Spleen (tissue), 11 donors: ENCODE results near the gene MICU2. TPM values are rescaled to one million over a fixed set of nuclear protein-coding genes. Genes with fewer than 3 reads are reported as not detected.

ENCODE experiments used
- DNase-seq: peaks from one replicate; pipeline ENCODE4 v3.0.0-alpha.2; 2020
- H3K27ac ChIP-seq, 8 donors: fragments of 200-600 bp; sonication (generic) in 7 of 8; 1 replicate in 4 of 8; 2 replicates in 4 of 8; pipeline versions ENCODE4 v1.5.0 to v1.8.0; 2016 to 2021; ENCODE audit warnings: inconsistent platforms in 4 of 8, mild to moderate bottlenecking in 4 of 8, moderate library complexity in 1 of 8
- H3K27me3 ChIP-seq, 7 donors: fragments of 200-600 bp; sonication (generic) in 6 of 7; replicated peaks in 1 of 7; 1 replicate in 4 of 7; 2 replicates in 3 of 7; pipeline versions ENCODE4 v1.5.0 to v1.8.0; 2016 to 2021; ENCODE audit warnings: inconsistent platforms in 3 of 7, mild to moderate bottlenecking in 1 of 7
- H3K36me3 ChIP-seq, 6 donors: fragments of 200-600 bp; sonication (generic) in 5 of 6; 1 replicate in 4 of 6; 2 replicates in 2 of 6; pipeline versions ENCODE4 v1.5.0 to v1.8.0; 2016 to 2021; ENCODE audit warnings: inconsistent platforms in 2 of 6
- H3K4me1 ChIP-seq, 6 donors: fragments of 200-600 bp; sonication (generic) in 5 of 6; 1 replicate in 3 of 6; 2 replicates in 3 of 6; pipeline versions ENCODE4 v1.5.0 to v1.8.0; 2016 to 2021; ENCODE audit warnings: inconsistent platforms in 3 of 6
- H3K4me3 ChIP-seq, 8 donors: fragments of 200-600 bp; sonication (generic) in 7 of 8; 1 replicate in 4 of 8; 2 replicates in 4 of 8; pipeline versions ENCODE4 v1.5.0 to v1.8.0; 2016 to 2021; ENCODE audit warnings: inconsistent platforms in 4 of 8, mild to moderate bottlenecking in 4 of 8, moderate library complexity in 2 of 8
- H3K9me3 ChIP-seq, 8 donors: fragments of 200-600 bp; sonication (generic) in 7 of 8; 1 replicate in 4 of 8; 2 replicates in 4 of 8; pipeline versions ENCODE4 v1.5.0 to v1.8.0; 2016 to 2021; ENCODE audit warnings: inconsistent platforms in 4 of 8
- POLR2A ChIP-seq, 3 donors: fragments of 450-650 bp; IDR thresholded peaks; one replicate each; pipeline ENCODE4 v1.5.1; 2017; ENCODE audit warnings: antibody characterized with exemption in 3 of 3, mild to moderate bottlenecking in 1 of 3
- POLR2AphosphoS5 ChIP-seq, 3 donors: sonication (generic); formaldehyde crosslinking; IDR thresholded peaks; one replicate each; pipeline ENCODE4 v1.5.1; 2017; ENCODE audit warnings: antibody characterized with exemption in 3 of 3
- WGBS, 5 donors: extraction: QIAGEN DNeasy Blood & Tissue Kit in 3 of 5; methylation state at CpG; one replicate each; pipeline versions ENCODE4 v1.1.5 to v1.1.7; 2013 to 2018; 5-methylcytosine and 5-hydroxymethylcytosine counted together
- intact Hi-C: fragments of 100-400 bp; cut with DNase I; formaldehyde crosslinking; loops from one replicate; pipeline ENCODE4 v1.15.0; 2023; ENCODE audit warnings: low total_unique reads
- polyA plus RNA-seq, 3 donors: library from polyadenylated mRNA; stranded (reverse); fragments of 200-250 nt; gene quantifications; one replicate each; pipeline ENCODE4 v1.2.1, GENCODE V29; 2013
- total RNA-seq, 7 donors: library from RNA; depleted of rRNA in 3 of 7; stranded (reverse); fragments of >200 nt in 3 of 7; fragmentation: NEBNext Ultra II Directional in 4 of 7; extraction: Animal tissue kit (Norgen Biotek cat#: 25700) in 4 of 7; gene quantifications; one replicate each; pipeline versions ENCODE4 v1.1.0 to v1.2.1, GENCODE V29; 2016 to 2021
- TF ChIP-seq, protein P1 (sequence below), 11 experiments: fragments of 200-600 bp in 7 of 11; fragments of 450-650 bp in 4 of 11; sonication (generic) in 4 of 11; IDR thresholded peaks in 8 of 11; conservative IDR thresholded peaks in 3 of 11; 1 replicate in 7 of 11; 2 replicates in 4 of 11; pipeline versions ENCODE4 v1.4.0 to v1.8.0; 2016 to 2021; ENCODE audit warnings: antibody characterized with exemption in 11 of 11, inconsistent platforms in 4 of 11, mild to moderate bottlenecking in 1 of 11
- donor health status: healthy with polysubstance abuse.
- donor health status: DM: no; HTN: no; CAD: no; lungs with moderate emphysema.
- donor health status: DM: no; HTN: no; CAD: no.
- donor health status: Bipolar disorder and iron deficiency.
- donor health status: healthy.
- donor health status: DM: no; HTN: no; CAD: no.
- donor health status: DM: yes; HTN: yes; CAD: no.

MICU2 gene
- total and polyA plus RNA-seq, 10 donors, result 28.9 to 84.5 (median 39.6) TPM

DNA sequence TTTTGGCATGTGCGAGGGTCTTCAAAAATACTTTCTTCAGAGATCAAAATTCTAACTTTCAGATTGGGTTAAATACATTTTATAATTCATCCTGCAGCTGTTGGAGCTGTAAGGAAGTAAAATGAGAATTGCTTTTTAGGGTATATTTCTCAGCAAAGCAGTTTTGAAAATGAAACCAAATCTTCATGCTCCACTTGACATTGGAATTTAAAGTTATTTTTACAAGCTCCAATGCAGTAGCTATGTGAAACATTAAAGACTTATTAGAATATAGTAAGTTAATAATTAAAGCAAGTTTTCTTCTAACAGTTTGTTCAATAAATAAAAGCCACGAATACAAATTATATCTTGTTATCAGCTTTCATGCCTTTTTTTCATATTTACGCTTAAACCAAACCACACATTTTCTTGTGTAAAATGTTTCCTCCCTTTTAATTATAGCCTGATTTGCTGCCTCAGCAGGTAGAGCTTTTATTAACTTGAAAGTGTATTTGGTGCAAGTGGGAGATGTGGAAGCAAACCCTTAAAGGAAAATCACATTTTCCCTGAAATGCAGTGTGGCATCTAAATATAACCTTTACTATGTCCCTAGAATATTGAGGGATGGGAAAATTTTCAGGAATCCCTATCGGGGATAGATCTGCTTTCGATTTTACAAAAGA, 12.4 kb upstream of the MICU2 start:
- Histone ChIP-seq H3K36me3 (no peaks in the 10 kb centered on the region), H3K9me3 (no peaks in the 10 kb centered on the region), H3K4me3 (peak overlapping the region in 1 of 8 donors; percentile 10), H3K4me1 (peaks cover 0 to 17% (median 6%) of the 10 kb centered on the region in 6 donors), H3K27me3 (peaks cover 0 to 31% (median 0%) of the 10 kb centered on the region in 7 donors), H3K27ac (peak overlapping the region in 1 of 8 donors; percentile 30)
- WGBS, 5 donors, result 75 to 93% (median 87%) methylated on average over 5 of the region's 5 CpGs
- DNase-seq, result no peak
- intact Hi-C loops, result no loop called here
- no peak for TF ChIP-seq POLR2AphosphoS5 (IDR thresholded peaks at IDR 0.05)

DNA sequence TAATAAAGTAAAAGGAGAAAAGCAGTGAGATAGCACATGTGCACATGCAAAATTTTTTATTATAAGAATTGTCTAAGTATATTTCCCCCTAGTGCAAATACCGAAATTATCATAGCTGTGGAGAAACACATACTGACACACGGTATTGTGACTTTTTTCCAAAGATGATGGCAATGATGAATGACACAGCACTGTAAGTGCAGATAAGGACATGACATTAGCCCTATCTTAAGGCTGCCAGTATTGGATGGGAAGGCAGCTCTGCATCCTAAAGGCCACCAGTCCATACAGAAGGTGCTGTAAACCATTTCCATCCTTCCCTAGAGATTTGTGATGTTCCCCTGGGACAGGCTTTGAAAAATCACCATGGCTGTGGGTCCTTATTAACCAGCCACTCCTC, 11.5 kb upstream of the MICU2 start:
- no peaks in the 10 kb centered on the region for H3K36me3 ChIP-seq
- WGBS, 5 donors, result 75 to 83% (median 78%) methylated on average over 2 of the region's 2 CpGs
- intact Hi-C loops, result no loop called here
- H3K27ac ChIP-seq, result no peak overlapping the region
- no peaks in the 10 kb centered on the region for H3K9me3 ChIP-seq
- peaks cover 0 to 17% (median 6%) of the 10 kb centered on the region in 6 donors for H3K4me1 ChIP-seq
- no peak for DNase-seq
- H3K27me3 ChIP-seq, result peaks cover 0 to 28% (median 0%) of the 10 kb centered on the region in 7 donors
- TF ChIP-seq POLR2A (IDR thresholded peaks at IDR 0.05) (no peak), POLR2AphosphoS5 (IDR thresholded peaks at IDR 0.05) (no peak)
- TF ChIP-seq, protein P1, sequence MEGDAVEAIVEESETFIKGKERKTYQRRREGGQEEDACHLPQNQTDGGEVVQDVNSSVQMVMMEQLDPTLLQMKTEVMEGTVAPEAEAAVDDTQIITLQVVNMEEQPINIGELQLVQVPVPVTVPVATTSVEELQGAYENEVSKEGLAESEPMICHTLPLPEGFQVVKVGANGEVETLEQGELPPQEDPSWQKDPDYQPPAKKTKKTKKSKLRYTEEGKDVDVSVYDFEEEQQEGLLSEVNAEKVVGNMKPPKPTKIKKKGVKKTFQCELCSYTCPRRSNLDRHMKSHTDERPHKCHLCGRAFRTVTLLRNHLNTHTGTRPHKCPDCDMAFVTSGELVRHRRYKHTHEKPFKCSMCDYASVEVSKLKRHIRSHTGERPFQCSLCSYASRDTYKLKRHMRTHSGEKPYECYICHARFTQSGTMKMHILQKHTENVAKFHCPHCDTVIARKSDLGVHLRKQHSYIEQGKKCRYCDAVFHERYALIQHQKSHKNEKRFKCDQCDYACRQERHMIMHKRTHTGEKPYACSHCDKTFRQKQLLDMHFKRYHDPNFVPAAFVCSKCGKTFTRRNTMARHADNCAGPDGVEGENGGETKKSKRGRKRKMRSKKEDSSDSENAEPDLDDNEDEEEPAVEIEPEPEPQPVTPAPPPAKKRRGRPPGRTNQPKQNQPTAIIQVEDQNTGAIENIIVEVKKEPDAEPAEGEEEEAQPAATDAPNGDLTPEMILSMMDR (IDR thresholded peaks at IDR 0.05 in 8 of 11, conservative IDR thresholded peaks at IDR 0.05 in 3 of 11), result no peak
- H3K4me3 ChIP-seq, result no peak overlapping the region

DNA sequence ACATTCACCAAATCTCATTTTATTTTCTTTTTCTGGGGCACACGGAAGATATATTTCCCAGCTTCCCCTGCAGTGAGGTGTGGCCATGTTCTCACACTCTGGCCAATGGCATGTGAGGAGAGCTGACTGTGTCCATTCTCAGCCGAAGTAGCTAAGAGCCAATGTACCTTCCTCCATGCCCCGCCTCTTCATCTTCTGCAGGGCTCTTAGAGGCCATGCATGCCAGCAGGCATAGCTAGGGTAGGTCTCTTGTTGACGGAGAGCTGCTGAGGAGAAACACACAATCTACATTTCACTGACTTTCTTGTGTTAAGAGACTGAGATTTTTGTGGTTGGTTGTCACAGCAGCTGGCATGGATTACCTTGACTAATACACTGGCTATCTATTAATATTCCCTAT, 9.8 kb upstream of the MICU2 start:
- WGBS, 5 donors, result 89 to 93% (median 90%) methylated on average over 4 of the region's 4 CpGs
- H3K27ac ChIP-seq, result no peak overlapping the region

DNA sequence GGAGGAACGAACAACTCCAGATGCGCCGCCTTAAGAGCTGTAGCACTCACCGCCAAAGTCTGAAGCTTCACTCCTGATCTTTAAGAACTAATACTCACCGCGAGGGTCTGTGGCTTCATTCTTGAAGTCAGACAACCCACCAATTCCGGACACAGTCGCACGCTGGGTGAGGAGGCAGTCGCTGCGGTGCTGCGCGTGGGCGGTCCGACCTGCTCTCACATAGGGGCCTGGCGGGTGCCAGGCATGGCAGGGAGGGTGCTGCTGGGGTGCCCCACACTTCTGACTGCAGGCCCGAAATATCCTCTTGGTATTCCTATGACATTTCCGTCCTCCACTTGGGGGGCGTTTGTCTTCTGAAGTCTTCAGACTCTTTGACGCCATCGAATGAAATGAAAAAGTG, 7.4 kb upstream of the MICU2 start:
- Histone ChIP-seq H3K36me3 (no peaks in the 10 kb centered on the region), H3K4me3 (no peak overlapping the region), H3K9me3 (no peaks in the 10 kb centered on the region), H3K27me3 (peaks cover 0 to 35% (median 0%) of the 10 kb centered on the region in 7 donors), H3K4me1 (peaks cover 0 to 9% (median 2%) of the 10 kb centered on the region in 6 donors), H3K27ac (no peak overlapping the region)
- intact Hi-C loops, result no loop called here
- 93 to 97% (median 96%) methylated on average over 20 to 21 of the region's 21 CpGs for WGBS, 5 donors
- DNase-seq, result no peak
- TF ChIP-seq, protein P1 (IDR thresholded peaks at IDR 0.05 in 8 of 11, conservative IDR thresholded peaks at IDR 0.05 in 3 of 11), result no peak
- TF ChIP-seq POLR2A (IDR thresholded peaks at IDR 0.05), result no peak
- TF ChIP-seq POLR2AphosphoS5 (IDR thresholded peaks at IDR 0.05), result no peak

More for the DNA sequence above, 9.8 kb upstream of the MICU2 start:
- no peak for DNase-seq
- Histone ChIP-seq H3K36me3 (no peaks in the 10 kb centered on the region), H3K4me1 (peaks cover 0 to 17% (median 6%) of the 10 kb centered on the region in 6 donors), H3K4me3 (no peak overlapping the region), H3K9me3 (no peaks in the 10 kb centered on the region), H3K27me3 (peaks cover 0 to 23% (median 0%) of the 10 kb centered on the region in 7 donors)
- intact Hi-C loops, result no loop called here
- TF ChIP-seq POLR2A (IDR thresholded peaks at IDR 0.05) (no peak), POLR2AphosphoS5 (IDR thresholded peaks at IDR 0.05) (no peak)
- TF ChIP-seq, protein P1 (IDR thresholded peaks at IDR 0.05 in 8 of 11, conservative IDR thresholded peaks at IDR 0.05 in 3 of 11), result no peak
